Activated CD4-positive, CD25-positive, alpha-beta regulatory T cell treated with anti-CD3 and anti-CD28 coated beads, Interleukin-2, amount 50 U/mL, for 16 hours (primary cell): ENCODE data around the gene HPS4.

Experiments used
- DNase-seq: peaks from one replicate; pipeline ENCODE4 v3.0.0-alpha.2; 2020; ENCODE audit warnings: low read depth, low spot score

HPS4 gene

GRCh38 chr22:26466196-26466595 lies 17.4 kb downstream of the HPS4 start:
- no peak for DNase-seq

- DNase-seq = no peak
Observed at GRCh38 chr22:26464312-26464711, 19.3 kb downstream of the HPS4 start.

GRCh38 chr22:26463688-26464087 lies 19.9 kb downstream of the HPS4 start:
- no peak for DNase-seq

- DNase-seq = no peak
Observed at GRCh38 chr22:26463101-26463661, 20.4 kb downstream of the HPS4 start.

- DNase-seq = no peak
Observed at GRCh38 chr22:26462641-26463040, 20.9 kb downstream of the HPS4 start.

GRCh38 chr22:26462051-26462450 lies 21.5 kb downstream of the HPS4 start:
- no peak for DNase-seq

GRCh38 chr22:26461188-26461810 lies 22.3 kb downstream of the HPS4 start:
- peak; percentile 9 for DNase-seq

GRCh38 chr22:26460202-26460601 lies 23.4 kb downstream of the HPS4 start:
- DNase-seq = no peak

GRCh38 chr22:26457661-26458272 lies 25.8 kb downstream of the HPS4 start:
- no peak for DNase-seq

- DNase-seq = no peak
Observed at GRCh38 chr22:26453812-26454500, 29.6 kb downstream of the HPS4 start.

GRCh38 chr22:26453216-26453615 lies 30.4 kb downstream of the HPS4 start:
- no peak for DNase-seq

- DNase-seq = no peak
Observed at GRCh38 chr22:26452236-26453016, 31.2 kb downstream of the HPS4 start.

- DNase-seq = no peak
Observed at GRCh38 chr22:26450453-26451185, 33.0 kb downstream of the HPS4 start.

- no peak for DNase-seq
Observed at GRCh38 chr22:26448941-26449340, 34.6 kb downstream of the HPS4 start.

GRCh38 chr22:26448334-26448733 lies 35.2 kb downstream of the HPS4 start:
- DNase-seq = no peak

- no peak for DNase-seq
Observed at GRCh38 chr22:26447584-26448329, 35.8 kb downstream of the HPS4 start.

- DNase-seq = no peak
Observed at GRCh38 chr22:26446808-26447515, 36.6 kb downstream of the HPS4 start.

GRCh38 chr22:26445577-26446275 lies 37.9 kb downstream of the HPS4 start:
- no peak for DNase-seq

- DNase-seq = no peak
Observed at GRCh38 chr22:26444777-26445176, 38.8 kb downstream of the HPS4 start.
